Melanocyte of skin (primary cell): Measurements from ENCODE around the gene UBAC1. TPM values are rescaled to one million over a fixed set of nuclear protein-coding genes. Genes with fewer than 3 reads are reported as not detected.

ENCODE experiments used
- total RNA-seq, 2 donors: library from RNA; depleted of rRNA; stranded (reverse); fragments of >200 nt; gene quantifications; 2 replicates each; pipeline ENCODE4 v1.2.3, GENCODE V29; 2012

The UBAC1 gene
- total RNA-seq: 10 to 100 TPM; 29.3 to 34.6 TPM

GRCh38 chr9:135961277-135961715, at the start of gene UBAC1:
TSS of gene UBAC1 (minus strand) at chr9:135961373. CDS start at chr9:135961162, 211 bp downstream.

GRCh38 chr9:135907431-135908092, 53.6 kb downstream of the UBAC1 start, which contains the start of gene CAMSAP1:
TSS of gene CAMSAP1 (minus strand) at chr9:135907546. CDS start at chr9:135907159, 387 bp downstream.

Other genes starting within 250 kb of the UBAC1 start
- 10 to 100 TPM; 17.2 to 22.0 TPM for gene CAMSAP1, start 53.8 kb downstream of the UBAC1 start, total RNA-seq
- gene NACC2, start 133.9 kb upstream of the UBAC1 start, total RNA-seq: 10 to 100 TPM; 21.0 to 22.7 TPM
- gene TMEM250, start 157.5 kb upstream of the UBAC1 start, total RNA-seq: 10 to 100 TPM; 34.1 to 39.3 TPM
- not detected for gene LHX3, start 243.8 kb upstream of the UBAC1 start, total RNA-seq